Stimulated activated CD4-positive, alpha-beta T cell treated with anti-CD3 and anti-CD28 coated beads, TNF-alpha, amount 100 ng/mL, for 24 hours (primary cell): ENCODE data around the gene PHYHIPL.

ENCODE experiments used
- DNase-seq, 3 experiments: peaks; one replicate each; pipeline ENCODE4 v3.0.0-alpha.2; 2020; ENCODE audit warnings: low read depth in 3 of 3

The PHYHIPL gene

DNA sequence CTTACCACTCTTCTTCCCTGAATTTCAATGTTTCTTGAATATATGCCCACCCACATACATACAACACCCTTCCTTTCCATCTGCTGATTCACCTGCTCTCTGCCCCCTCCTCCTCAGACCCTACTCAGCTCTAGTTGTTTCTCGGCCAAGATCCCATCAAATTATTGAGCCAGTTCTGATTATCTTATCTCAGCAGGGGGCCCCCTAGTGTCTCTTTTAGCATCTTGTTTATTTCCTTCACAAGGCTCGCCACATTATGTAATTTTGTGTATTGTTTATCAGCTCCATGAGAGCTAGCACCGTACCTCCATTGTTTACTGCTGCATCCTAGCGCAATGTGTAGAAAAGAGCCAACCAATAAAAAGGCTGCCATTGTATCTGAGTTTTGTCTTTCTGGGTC lies 114.0 kb downstream of the PHYHIPL start:
- DNase-seq = no peak
